C4-2B (cell line): ENCODE data around the gene ATP5F1E.

Source experiments
- H3K27ac ChIP-seq: fragments of 450-650 bp; 2 replicates; pipeline ENCODE4 v1.5.1; 2017
- CTCF ChIP-seq: fragments of 450-650 bp; conservative IDR thresholded peaks from 2 replicates; pipeline ENCODE4 v1.5.1; 2017; ENCODE audit warnings: mild to moderate bottlenecking
- ZFX ChIP-seq: fragments of 450-650 bp; IDR thresholded peaks from 2 replicates; pipeline ENCODE4 v1.6.1; 2017

Gene ATP5F1E

GRCh38 chr20:59032023-59032712 lies at the start of gene ATP5F1E:
TSS of gene ATP5F1E (minus strand) at chr20:59032335. CDS start at chr20:59032251, 84 bp downstream.
- peak within 1 kb of the TSS; percentile 99 for H3K27ac ChIP-seq
- TF ChIP-seq CTCF (no peak), ZFX (peak; percentile 48; the same call in 1 of the 2 replicates)

GRCh38 chr20:59081036-59081435 lies 48.9 kb upstream of the ATP5F1E start:
- TF ChIP-seq CTCF (no peak), ZFX (no peak)

GRCh38 chr20:59078231-59078630 lies 46.1 kb upstream of the ATP5F1E start:
- H3K27ac ChIP-seq = no peak overlapping the region
- TF ChIP-seq ZFX = no peak

More at GRCh38 chr20:59081036-59081435, 48.9 kb upstream of the ATP5F1E start:
- H3K27ac ChIP-seq = no peak overlapping the region

GRCh38 chr20:59077705-59078104 lies 45.6 kb upstream of the ATP5F1E start:
- TF ChIP-seq CTCF (no peak), ZFX (no peak)
- no peak overlapping the region for H3K27ac ChIP-seq

- TF ChIP-seq CTCF (no peak), ZFX (no peak)
- no peak overlapping the region for H3K27ac ChIP-seq
Measured at GRCh38 chr20:59075934-59076508, 43.9 kb upstream of the ATP5F1E start.

GRCh38 chr20:59074456-59074855 lies 42.3 kb upstream of the ATP5F1E start:
- no peak for TF ChIP-seq ZFX
- TF ChIP-seq CTCF = no peak
- no peak overlapping the region for H3K27ac ChIP-seq

GRCh38 chr20:59073582-59073981 lies 41.4 kb upstream of the ATP5F1E start:
- no peak overlapping the region for H3K27ac ChIP-seq
- TF ChIP-seq CTCF = no peak
- no peak for TF ChIP-seq ZFX
